Skeletal muscle tissue (tissue), 4 donors: Measurements from ENCODE around the gene CALY. TPM values are rescaled to one million over a fixed set of nuclear protein-coding genes. Genes with fewer than 3 reads are reported as not detected.
"Not testable (repeated sequence)": the region's sequence is repeated elsewhere in the genome, so short reads cannot be mapped to it uniquely, and the experiment has no call there.

ENCODE experiments used
- H3K27ac ChIP-seq: one replicate; pipeline ENCODE4 v1.7.0; 2013; ENCODE audit warnings: mild to moderate bottlenecking, low read depth, low read length, inconsistent platforms
- H3K27me3 ChIP-seq, 3 donors: one replicate each; pipeline ENCODE4 v1.7.0; 2013; ENCODE audit warnings: low read length in 3 of 3; ENCODE audit not compliant: control insufficient read depth in 3 of 3, insufficient read depth in 3 of 3
- H3K36me3 ChIP-seq, 3 donors: one replicate each; pipeline ENCODE4 v1.7.0; 2013; ENCODE audit warnings: low read length in 3 of 3; ENCODE audit not compliant: control insufficient read depth in 3 of 3, insufficient read depth in 3 of 3
- H3K4me1 ChIP-seq, 3 donors: one replicate each; pipeline ENCODE4 v1.7.0; 2013; ENCODE audit warnings: low read length in 3 of 3, mild to moderate bottlenecking in 3 of 3; ENCODE audit not compliant: control insufficient read depth in 3 of 3, insufficient read depth in 3 of 3
- H3K4me3 ChIP-seq, 3 donors: one replicate each; pipeline ENCODE4 v1.7.0; 2013; ENCODE audit warnings: low read length in 3 of 3
- H3K9ac ChIP-seq, 3 donors: one replicate each; pipeline ENCODE4 v1.7.0; 2013; ENCODE audit warnings: low read length in 3 of 3, mild to moderate bottlenecking in 3 of 3, moderate library complexity in 2 of 3, low read depth in 1 of 3
- H3K9me3 ChIP-seq, 3 donors: one replicate each; pipeline ENCODE4 v1.7.0; 2013; ENCODE audit warnings: low read length in 3 of 3; ENCODE audit not compliant: control insufficient read depth in 3 of 3
- total RNA-seq: library from RNA; depleted of rRNA; stranded (reverse); fragments of >200 nt; gene quantifications from one replicate; pipeline ENCODE4 v1.2.3, GENCODE V29; 2014
- donor health status: Osteomylitis.

CALY gene
- total RNA-seq, 1 donor from 2014 or later: not detected

GRCh38 chr10:133367461-133367860, 30.8 kb upstream of the CALY start:
- H3K27me3 ChIP-seq, H3K9me3 ChIP-seq, H3K27ac ChIP-seq, H3K9ac ChIP-seq, H3K4me1 ChIP-seq, H3K4me3 ChIP-seq: not testable (repeated sequence)
- peaks cover 61 to 66% (median 61%) of the 10 kb centered on the region in 3 donors for H3K36me3 ChIP-seq

GRCh38 chr10:133366751-133367150, 30.1 kb upstream of the CALY start:
- peaks cover 67 to 73% (median 68%) of the 10 kb centered on the region in 3 donors for H3K36me3 ChIP-seq
- H3K4me1 ChIP-seq: peaks cover 0 to 3% (median 0%) of the 10 kb centered on the region in 3 donors
- H3K9ac ChIP-seq: no peak overlapping the region
- H3K9me3 ChIP-seq: no peaks in the 10 kb centered on the region
- no peak overlapping the region for H3K4me3 ChIP-seq
- H3K27me3 ChIP-seq: no peaks in the 10 kb centered on the region
- no peak overlapping the region for H3K27ac ChIP-seq

GRCh38 chr10:133366130-133366478, 29.4 kb upstream of the CALY start:
- Histone ChIP-seq H3K9ac (no peak overlapping the region), H3K4me1 (no peaks in the 10 kb centered on the region), H3K9me3 (no peaks in the 10 kb centered on the region), H3K4me3 (no peak overlapping the region), H3K27me3 (no peaks in the 10 kb centered on the region), H3K36me3 (peaks cover 66 to 73% (median 67%) of the 10 kb centered on the region in 3 donors), H3K27ac (no peak overlapping the region)

GRCh38 chr10:133365461-133366129, 28.9 kb upstream of the CALY start:
- Histone ChIP-seq H3K36me3 (peaks cover 66 to 71% (median 66%) of the 10 kb centered on the region in 3 donors), H3K9me3 (no peaks in the 10 kb centered on the region), H3K4me1 (no peaks in the 10 kb centered on the region), H3K9ac (no peak overlapping the region), H3K27me3 (no peaks in the 10 kb centered on the region), H3K4me3 (no peak overlapping the region), H3K27ac (no peak overlapping the region)

GRCh38 chr10:133364645-133365431, 28.1 kb upstream of the CALY start:
- no peak overlapping the region for H3K4me3 ChIP-seq
- no peaks in the 10 kb centered on the region for H3K9me3 ChIP-seq
- H3K4me1 ChIP-seq: no peaks in the 10 kb centered on the region
- H3K27ac ChIP-seq: no peak overlapping the region
- H3K9ac ChIP-seq: no peak overlapping the region
- no peaks in the 10 kb centered on the region for H3K27me3 ChIP-seq
- peaks cover 58 to 63% (median 59%) of the 10 kb centered on the region in 3 donors for H3K36me3 ChIP-seq

GRCh38 chr10:133362846-133363245, 26.1 kb upstream of the CALY start:
- H3K9ac ChIP-seq: no peak overlapping the region
- no peak overlapping the region for H3K4me3 ChIP-seq
- no peaks in the 10 kb centered on the region for H3K4me1 ChIP-seq
- H3K36me3 ChIP-seq: peaks cover 40 to 45% (median 43%) of the 10 kb centered on the region in 3 donors
- H3K27me3 ChIP-seq: no peaks in the 10 kb centered on the region
- H3K9me3 ChIP-seq: no peaks in the 10 kb centered on the region
- no peak overlapping the region for H3K27ac ChIP-seq

- Histone ChIP-seq H3K4me1 (peaks cover 0 to 4% (median 0%) of the 10 kb centered on the region in 3 donors), H3K9me3 (no peaks in the 10 kb centered on the region), H3K9ac (no peak overlapping the region), H3K4me3 (no peak overlapping the region), H3K27ac (no peak overlapping the region), H3K36me3 (peaks cover 39 to 43% (median 41%) of the 10 kb centered on the region in 3 donors), H3K27me3 (peaks cover 0 to 4% (median 0%) of the 10 kb centered on the region in 3 donors)
Observed at GRCh38 chr10:133361773-133362441, 25.2 kb upstream of the CALY start.

GRCh38 chr10:133361227-133361626, 24.5 kb upstream of the CALY start:
- Histone ChIP-seq H3K4me3 (no peak overlapping the region), H3K9ac (no peak overlapping the region), H3K4me1 (peaks cover 3 to 10% (median 5%) of the 10 kb centered on the region in 3 donors), H3K27me3 (peaks cover 5 to 11% (median 5%) of the 10 kb centered on the region in 3 donors), H3K9me3 (no peaks in the 10 kb centered on the region), H3K27ac (no peak overlapping the region), H3K36me3 (peaks cover 34 to 36% (median 36%) of the 10 kb centered on the region in 3 donors)

- H3K4me3 ChIP-seq: no peak overlapping the region
- H3K36me3 ChIP-seq: peaks cover 22 to 25% (median 24%) of the 10 kb centered on the region in 3 donors
- peaks cover 10 to 19% (median 10%) of the 10 kb centered on the region in 3 donors for H3K27me3 ChIP-seq
- H3K9me3 ChIP-seq: no peaks in the 10 kb centered on the region
- peaks cover 3 to 10% (median 5%) of the 10 kb centered on the region in 3 donors for H3K4me1 ChIP-seq
- no peak overlapping the region for H3K9ac ChIP-seq
- H3K27ac ChIP-seq: no peak overlapping the region
Observed at GRCh38 chr10:133359972-133360610, 23.4 kb upstream of the CALY start.
